ENCODE results near the gene CDHR1. TPM values are rescaled to one million over a fixed set of nuclear protein-coding genes. Genes with fewer than 3 reads are reported as not detected.

Gene CDHR1
- total RNA-seq, 4 donors from 2014 or later = 0.27 TPM; not detected in 3

DNA sequence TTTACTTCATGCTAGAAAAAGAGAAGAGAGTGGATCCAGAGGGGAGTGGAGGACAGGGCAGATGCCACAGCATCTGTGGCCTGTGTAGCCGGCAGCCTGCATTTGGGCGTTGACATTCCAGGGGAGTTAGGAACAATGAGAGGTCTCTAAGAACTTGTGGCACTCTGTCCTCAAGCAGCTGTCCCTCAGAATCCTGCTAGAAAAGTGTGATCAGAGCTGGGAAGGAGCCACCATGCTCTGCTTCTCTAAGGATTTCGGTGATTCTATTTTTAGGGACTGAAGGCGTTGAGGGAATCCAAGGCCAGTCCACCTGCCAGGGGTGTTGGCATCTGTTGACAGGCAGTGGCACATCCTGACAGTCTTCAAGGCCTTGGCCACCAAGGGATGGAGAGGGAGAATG lies 23.4 kb downstream of the CDHR1 start:
- H3K9me3 ChIP-seq = no peaks in the 10 kb centered on the region
- in situ Hi-C loops (cut with MboI; ENCODE audit: low sequenced_read_pairs in 4 of 4) (no loop called here), intact Hi-C loops (cut with DNase I; ENCODE audit: low total_unique reads) (no loop called here)
- no peaks in the 10 kb centered on the region for H3K27me3 ChIP-seq
- TF ChIP-seq, protein P1, sequence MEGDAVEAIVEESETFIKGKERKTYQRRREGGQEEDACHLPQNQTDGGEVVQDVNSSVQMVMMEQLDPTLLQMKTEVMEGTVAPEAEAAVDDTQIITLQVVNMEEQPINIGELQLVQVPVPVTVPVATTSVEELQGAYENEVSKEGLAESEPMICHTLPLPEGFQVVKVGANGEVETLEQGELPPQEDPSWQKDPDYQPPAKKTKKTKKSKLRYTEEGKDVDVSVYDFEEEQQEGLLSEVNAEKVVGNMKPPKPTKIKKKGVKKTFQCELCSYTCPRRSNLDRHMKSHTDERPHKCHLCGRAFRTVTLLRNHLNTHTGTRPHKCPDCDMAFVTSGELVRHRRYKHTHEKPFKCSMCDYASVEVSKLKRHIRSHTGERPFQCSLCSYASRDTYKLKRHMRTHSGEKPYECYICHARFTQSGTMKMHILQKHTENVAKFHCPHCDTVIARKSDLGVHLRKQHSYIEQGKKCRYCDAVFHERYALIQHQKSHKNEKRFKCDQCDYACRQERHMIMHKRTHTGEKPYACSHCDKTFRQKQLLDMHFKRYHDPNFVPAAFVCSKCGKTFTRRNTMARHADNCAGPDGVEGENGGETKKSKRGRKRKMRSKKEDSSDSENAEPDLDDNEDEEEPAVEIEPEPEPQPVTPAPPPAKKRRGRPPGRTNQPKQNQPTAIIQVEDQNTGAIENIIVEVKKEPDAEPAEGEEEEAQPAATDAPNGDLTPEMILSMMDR (IDR thresholded peaks at IDR 0.05 in 4 of 5, conservative IDR thresholded peaks at IDR 0.05 in 1 of 5) = no peak
- TF ChIP-seq POLR2A (IDR thresholded peaks at IDR 0.05) = no peak
- no peak for DNase-seq
- H3K4me3 ChIP-seq = no peak overlapping the region
- ATAC-seq = no peak
- H3K4me1 ChIP-seq = no peaks in the 10 kb centered on the region
- no peaks in the 10 kb centered on the region for H3K36me3 ChIP-seq
- no peak overlapping the region for H3K27ac ChIP-seq

DNA sequence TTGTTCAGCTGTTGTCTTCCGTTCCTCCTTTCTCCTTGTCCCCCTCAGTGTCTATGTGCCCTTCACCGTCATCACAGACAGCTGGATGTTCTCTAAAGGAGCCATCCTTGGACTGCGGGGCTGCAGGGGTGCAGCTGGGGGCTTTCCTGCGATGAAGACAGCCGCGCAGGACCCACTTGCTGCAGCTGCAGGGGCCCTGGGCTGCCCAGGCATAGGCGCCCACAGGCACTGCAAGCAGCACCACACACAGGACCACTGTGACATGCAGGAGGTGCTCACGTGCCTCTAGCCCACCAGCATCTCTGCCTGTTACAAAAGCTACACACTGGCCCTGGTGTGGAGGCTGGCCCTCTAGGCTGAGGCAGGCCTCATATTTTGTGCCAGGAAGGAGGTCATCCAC lies 27.6 kb downstream of the CDHR1 start:
- Histone ChIP-seq H3K4me1 (no peaks in the 10 kb centered on the region), H3K4me3 (no peak overlapping the region), H3K27ac (no peak overlapping the region), H3K27me3 (no peaks in the 10 kb centered on the region), H3K9me3 (no peaks in the 10 kb centered on the region), H3K36me3 (no peaks in the 10 kb centered on the region)
- ATAC-seq = no peak
- no peak for TF ChIP-seq POLR2A (IDR thresholded peaks at IDR 0.05)
- TF ChIP-seq, protein P1 (IDR thresholded peaks at IDR 0.05 in 4 of 5, conservative IDR thresholded peaks at IDR 0.05 in 1 of 5) = no peak
- in situ Hi-C loops (cut with MboI; ENCODE audit: low sequenced_read_pairs in 4 of 4) (no loop called here), intact Hi-C loops (cut with DNase I; ENCODE audit: low total_unique reads) (no loop called here)
- no peak for DNase-seq

DNA sequence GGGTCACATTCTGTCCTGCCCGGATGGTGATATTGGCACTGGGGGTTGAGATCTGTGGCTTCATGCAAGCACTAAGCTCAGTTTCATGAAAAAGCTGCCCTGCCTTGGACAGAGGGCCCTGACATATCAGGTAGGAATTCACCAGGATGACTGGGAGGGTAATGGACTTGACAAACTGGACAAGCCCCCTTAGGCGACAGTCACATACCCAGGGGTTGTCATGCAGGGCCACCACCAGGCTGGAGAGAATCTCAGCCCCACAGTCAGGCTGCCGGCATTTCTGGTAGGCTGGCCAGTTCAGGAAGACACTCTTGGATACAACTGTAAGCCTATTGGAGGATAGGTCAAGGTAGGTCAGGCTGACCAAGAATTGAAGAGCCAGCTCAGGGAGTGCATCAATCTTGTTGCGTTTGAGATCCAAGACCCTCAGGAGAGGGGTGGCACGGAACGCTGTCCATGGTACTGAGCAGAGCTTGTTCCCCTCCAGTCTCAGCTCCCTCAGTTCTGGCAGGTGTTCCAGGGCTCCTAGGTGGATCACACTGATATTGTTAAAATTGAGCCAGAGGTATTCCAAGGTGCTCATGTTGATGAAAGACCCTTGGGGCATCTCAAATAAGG lies 30.2 kb downstream of the CDHR1 start:
- intact Hi-C loops (cut with DNase I; ENCODE audit: low total_unique reads) = no loop called here
- in situ Hi-C loops (cut with MboI; ENCODE audit: low sequenced_read_pairs in 4 of 4) = no loop called here
- ATAC-seq (no peak), DNase-seq (no peak)
- Histone ChIP-seq H3K9me3 (no peaks in the 10 kb centered on the region), H3K36me3 (no peaks in the 10 kb centered on the region), H3K4me3 (no peak overlapping the region), H3K27ac (no peak overlapping the region), H3K27me3 (no peaks in the 10 kb centered on the region), H3K4me1 (no peaks in the 10 kb centered on the region)
- TF ChIP-seq, protein P1 (IDR thresholded peaks at IDR 0.05 in 4 of 5, conservative IDR thresholded peaks at IDR 0.05 in 1 of 5) = no peak
- TF ChIP-seq POLR2A (IDR thresholded peaks at IDR 0.05) = no peak

DNA sequence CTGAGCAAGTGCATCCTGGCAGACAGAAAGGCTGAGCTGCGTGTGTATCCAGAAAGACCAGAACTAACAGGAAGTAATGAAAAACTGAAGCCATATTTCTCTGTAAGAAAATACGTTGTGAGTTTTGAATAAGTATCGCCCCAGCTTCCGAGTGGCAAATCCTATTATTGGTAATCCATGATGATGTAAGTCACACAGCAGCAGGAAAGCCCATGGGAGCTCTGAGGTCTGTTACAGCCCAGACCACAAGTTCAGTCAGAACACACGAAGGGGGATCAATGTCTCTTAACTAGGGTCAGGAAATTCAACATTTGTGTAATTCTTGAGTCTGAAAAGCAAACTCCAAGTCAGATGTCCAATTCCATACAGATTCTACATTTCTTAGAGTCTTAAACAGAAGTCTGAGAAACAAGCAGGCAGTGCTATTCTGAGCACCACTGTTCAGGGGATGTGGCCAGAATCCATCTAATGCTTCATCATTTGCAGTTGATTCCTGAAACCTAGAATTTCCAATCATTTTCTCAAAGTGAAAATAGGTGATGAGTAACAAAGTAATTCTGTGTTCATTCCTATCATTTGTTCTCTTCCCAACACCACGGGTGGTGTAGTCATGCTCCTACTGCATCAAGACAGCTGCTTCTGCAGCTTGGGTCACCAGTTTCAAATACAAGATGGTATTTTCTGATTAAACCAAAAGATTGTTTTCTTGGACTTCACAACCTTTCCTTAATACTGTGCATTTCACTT lies 31.3 kb downstream of the CDHR1 start, which contains the start of gene LRIT2:
LRIT2 (minus strand) TSS at position 118 of the 747 bp plus-strand sequence; CDS start at position 94, 24 bp downstream.
- H3K4me1 ChIP-seq = no peaks in the 10 kb centered on the region
- H3K27me3 ChIP-seq = no peaks in the 10 kb centered on the region
- H3K4me3 ChIP-seq = no peak within 1 kb of the TSS
- no peak for ATAC-seq
- no peaks in the 10 kb centered on the region for H3K9me3 ChIP-seq
- DNase-seq = no peak
- TF ChIP-seq POLR2A (IDR thresholded peaks at IDR 0.05) = no peak
- TF ChIP-seq, protein P1 (IDR thresholded peaks at IDR 0.05 in 4 of 5, conservative IDR thresholded peaks at IDR 0.05 in 1 of 5) = no peak
- in situ Hi-C loops (cut with MboI; ENCODE audit: low sequenced_read_pairs in 4 of 4) = no loop called here
- no peak within 1 kb of the TSS for H3K27ac ChIP-seq
- H3K36me3 ChIP-seq = no peaks in the 10 kb centered on the region
- intact Hi-C loops (cut with DNase I; ENCODE audit: low total_unique reads) = no loop called here

Data from gastrocnemius medialis (tissue), 4 donors.